Measurements from ENCODE around the gene FAM135A.
A peak's percentile ranks its signal among the peaks of the same experiment; 100 is the strongest.
"Not testable (repeated sequence)": the region's sequence is repeated elsewhere in the genome, so short reads cannot be mapped to it uniquely, and the experiment has no call there.

Gene FAM135A

GRCh38 chr6:70489364-70489763 is 76.1 kb downstream of the FAM135A start:
- Histone ChIP-seq H3K9me3 (ENCODE audit: control insufficient read depth in 5 of 5, low read length in 5 of 5) (no peaks in the 10 kb centered on the region), H3K27me3 (ENCODE audit: control insufficient read depth in 5 of 5, insufficient read depth in 4 of 5, low read length in 5 of 5) (no peaks in the 10 kb centered on the region), H3K4me3 (ENCODE audit: low read depth in 1 of 5, low read length in 5 of 5) (no peak overlapping the region), H3K4me1 (ENCODE audit: control insufficient read depth in 5 of 5, insufficient read depth in 5 of 5, low read length in 5 of 5) (no peaks in the 10 kb centered on the region), H3K9ac (ENCODE audit: low read length in 5 of 5) (no peak overlapping the region), H3K27ac (ENCODE audit: low read depth, low read length) (no peak overlapping the region), H3K36me3 (ENCODE audit: control insufficient read depth in 5 of 5, insufficient read depth in 5 of 5, low read length in 5 of 5) (peaks cover 0 to 8% (median 2%) of the 10 kb centered on the region in 5 donors)

- no peak overlapping the region for H3K9ac ChIP-seq (ENCODE audit: low read length in 5 of 5)
- peaks cover 0 to 6% (median 0%) of the 10 kb centered on the region in 5 donors for H3K36me3 ChIP-seq (ENCODE audit: control insufficient read depth in 5 of 5, insufficient read depth in 5 of 5, low read length in 5 of 5)
- H3K4me3 ChIP-seq (ENCODE audit: low read depth in 1 of 5, low read length in 5 of 5): no peak overlapping the region
- no peak overlapping the region for H3K27ac ChIP-seq (ENCODE audit: low read depth, low read length)
- no peaks in the 10 kb centered on the region for H3K4me1 ChIP-seq (ENCODE audit: control insufficient read depth in 5 of 5, insufficient read depth in 5 of 5, low read length in 5 of 5)
- peaks cover 0 to 3% (median 0%) of the 10 kb centered on the region in 5 donors for H3K9me3 ChIP-seq (ENCODE audit: control insufficient read depth in 5 of 5, low read length in 5 of 5)
- H3K27me3 ChIP-seq (ENCODE audit: control insufficient read depth in 5 of 5, insufficient read depth in 4 of 5, low read length in 5 of 5): no peaks in the 10 kb centered on the region
These were observed 81.5 kb downstream of the FAM135A start for GRCh38 chr6:70494833-70495232.

GRCh38 chr6:70495790-70496189 is 82.5 kb downstream of the FAM135A start:
- not testable (repeated sequence) for H3K4me3 ChIP-seq (ENCODE audit: low read depth in 1 of 5, low read length in 5 of 5); H3K9ac ChIP-seq (ENCODE audit: low read length in 5 of 5); H3K36me3 ChIP-seq (ENCODE audit: control insufficient read depth in 5 of 5, insufficient read depth in 5 of 5, low read length in 5 of 5); H3K4me1 ChIP-seq (ENCODE audit: control insufficient read depth in 5 of 5, insufficient read depth in 5 of 5, low read length in 5 of 5); H3K27me3 ChIP-seq (ENCODE audit: control insufficient read depth in 5 of 5, insufficient read depth in 4 of 5, low read length in 5 of 5); H3K9me3 ChIP-seq (ENCODE audit: control insufficient read depth in 5 of 5, low read length in 5 of 5); H3K27ac ChIP-seq (ENCODE audit: low read depth, low read length)

GRCh38 chr6:70502484-70502883 is 89.2 kb downstream of the FAM135A start:
- Histone ChIP-seq H3K9me3 (ENCODE audit: control insufficient read depth in 5 of 5, low read length in 5 of 5) (peaks cover 0 to 10% (median 8%) of the 10 kb centered on the region in 5 donors), H3K27ac (ENCODE audit: low read depth, low read length) (no peak overlapping the region), H3K9ac (ENCODE audit: low read length in 5 of 5) (no peak overlapping the region), H3K4me1 (ENCODE audit: control insufficient read depth in 5 of 5, insufficient read depth in 5 of 5, low read length in 5 of 5) (no peaks in the 10 kb centered on the region), H3K36me3 (ENCODE audit: control insufficient read depth in 5 of 5, insufficient read depth in 5 of 5, low read length in 5 of 5) (peaks cover 23 to 34% (median 25%) of the 10 kb centered on the region in 5 donors), H3K4me3 (ENCODE audit: low read depth in 1 of 5, low read length in 5 of 5) (no peak overlapping the region), H3K27me3 (ENCODE audit: control insufficient read depth in 5 of 5, insufficient read depth in 4 of 5, low read length in 5 of 5) (no peaks in the 10 kb centered on the region)

- Histone ChIP-seq H3K36me3 (ENCODE audit: control insufficient read depth in 5 of 5, insufficient read depth in 5 of 5, low read length in 5 of 5) (peaks cover 23 to 31% (median 25%) of the 10 kb centered on the region in 5 donors), H3K4me1 (ENCODE audit: control insufficient read depth in 5 of 5, insufficient read depth in 5 of 5, low read length in 5 of 5) (no peaks in the 10 kb centered on the region), H3K4me3 (ENCODE audit: low read depth in 1 of 5, low read length in 5 of 5) (peak overlapping the region in 2 of 5 donors; percentile 3 to 19), H3K27me3 (ENCODE audit: control insufficient read depth in 5 of 5, insufficient read depth in 4 of 5, low read length in 5 of 5) (no peaks in the 10 kb centered on the region), H3K27ac (ENCODE audit: low read depth, low read length) (no peak overlapping the region), H3K9ac (ENCODE audit: low read length in 5 of 5) (no peak overlapping the region), H3K9me3 (ENCODE audit: control insufficient read depth in 5 of 5, low read length in 5 of 5) (peaks cover 0 to 10% (median 8%) of the 10 kb centered on the region in 5 donors)
These were observed 90.6 kb downstream of the FAM135A start for GRCh38 chr6:70503813-70504465.

GRCh38 chr6:70506321-70506720 is 93.0 kb downstream of the FAM135A start:
- Histone ChIP-seq H3K4me3 (ENCODE audit: low read depth in 1 of 5, low read length in 5 of 5) (no peak overlapping the region), H3K36me3 (ENCODE audit: control insufficient read depth in 5 of 5, insufficient read depth in 5 of 5, low read length in 5 of 5) (peaks cover 18 to 30% (median 23%) of the 10 kb centered on the region in 5 donors), H3K9me3 (ENCODE audit: control insufficient read depth in 5 of 5, low read length in 5 of 5) (peaks cover 0 to 10% (median 6%) of the 10 kb centered on the region in 5 donors), H3K27ac (ENCODE audit: low read depth, low read length) (no peak overlapping the region), H3K9ac (ENCODE audit: low read length in 5 of 5) (no peak overlapping the region), H3K27me3 (ENCODE audit: control insufficient read depth in 5 of 5, insufficient read depth in 4 of 5, low read length in 5 of 5) (no peaks in the 10 kb centered on the region), H3K4me1 (ENCODE audit: control insufficient read depth in 5 of 5, insufficient read depth in 5 of 5, low read length in 5 of 5) (no peaks in the 10 kb centered on the region)

- Histone ChIP-seq H3K4me1 (ENCODE audit: control insufficient read depth in 5 of 5, insufficient read depth in 5 of 5, low read length in 5 of 5) (no peaks in the 10 kb centered on the region), H3K4me3 (ENCODE audit: low read depth in 1 of 5, low read length in 5 of 5) (no peak overlapping the region), H3K9me3 (ENCODE audit: control insufficient read depth in 5 of 5, low read length in 5 of 5) (peaks cover 0 to 10% (median 6%) of the 10 kb centered on the region in 5 donors), H3K27ac (ENCODE audit: low read depth, low read length) (no peak overlapping the region), H3K27me3 (ENCODE audit: control insufficient read depth in 5 of 5, insufficient read depth in 4 of 5, low read length in 5 of 5) (no peaks in the 10 kb centered on the region), H3K9ac (ENCODE audit: low read length in 5 of 5) (no peak overlapping the region), H3K36me3 (ENCODE audit: control insufficient read depth in 5 of 5, insufficient read depth in 5 of 5, low read length in 5 of 5) (peaks cover 18 to 30% (median 22%) of the 10 kb centered on the region in 5 donors)
These were observed 93.9 kb downstream of the FAM135A start for GRCh38 chr6:70507161-70507560.

- Histone ChIP-seq H3K4me3 (ENCODE audit: low read depth in 1 of 5, low read length in 5 of 5) (no peak overlapping the region), H3K27ac (ENCODE audit: low read depth, low read length) (no peak overlapping the region), H3K9ac (ENCODE audit: low read length in 5 of 5) (no peak overlapping the region), H3K27me3 (ENCODE audit: control insufficient read depth in 5 of 5, insufficient read depth in 4 of 5, low read length in 5 of 5) (no peaks in the 10 kb centered on the region), H3K4me1 (ENCODE audit: control insufficient read depth in 5 of 5, insufficient read depth in 5 of 5, low read length in 5 of 5) (no peaks in the 10 kb centered on the region), H3K36me3 (ENCODE audit: control insufficient read depth in 5 of 5, insufficient read depth in 5 of 5, low read length in 5 of 5) (peaks cover 6 to 15% (median 10%) of the 10 kb centered on the region in 5 donors), H3K9me3 (ENCODE audit: control insufficient read depth in 5 of 5, low read length in 5 of 5) (peaks cover 0 to 4% (median 2%) of the 10 kb centered on the region in 5 donors)
These were observed 95.6 kb downstream of the FAM135A start for GRCh38 chr6:70508953-70509352.

GRCh38 chr6:70510600-70510999 is 97.3 kb downstream of the FAM135A start:
- Histone ChIP-seq H3K9ac (ENCODE audit: low read length in 5 of 5) (no peak overlapping the region), H3K4me3 (ENCODE audit: low read depth in 1 of 5, low read length in 5 of 5) (no peak overlapping the region), H3K27me3 (ENCODE audit: control insufficient read depth in 5 of 5, insufficient read depth in 4 of 5, low read length in 5 of 5) (no peaks in the 10 kb centered on the region), H3K27ac (ENCODE audit: low read depth, low read length) (no peak overlapping the region), H3K4me1 (ENCODE audit: control insufficient read depth in 5 of 5, insufficient read depth in 5 of 5, low read length in 5 of 5) (no peaks in the 10 kb centered on the region), H3K36me3 (ENCODE audit: control insufficient read depth in 5 of 5, insufficient read depth in 5 of 5, low read length in 5 of 5) (peaks cover 2 to 10% (median 3%) of the 10 kb centered on the region in 5 donors), H3K9me3 (ENCODE audit: control insufficient read depth in 5 of 5, low read length in 5 of 5) (no peaks in the 10 kb centered on the region)

GRCh38 chr6:70518723-70519122 is 105.4 kb downstream of the FAM135A start:
- Histone ChIP-seq H3K27ac (ENCODE audit: low read depth, low read length) (no peak overlapping the region), H3K36me3 (ENCODE audit: control insufficient read depth in 5 of 5, insufficient read depth in 5 of 5, low read length in 5 of 5) (peaks cover 0 to 6% (median 0%) of the 10 kb centered on the region in 5 donors), H3K4me1 (ENCODE audit: control insufficient read depth in 5 of 5, insufficient read depth in 5 of 5, low read length in 5 of 5) (no peaks in the 10 kb centered on the region), H3K9me3 (ENCODE audit: control insufficient read depth in 5 of 5, low read length in 5 of 5) (no peaks in the 10 kb centered on the region), H3K4me3 (ENCODE audit: low read depth in 1 of 5, low read length in 5 of 5) (no peak overlapping the region), H3K9ac (ENCODE audit: low read length in 5 of 5) (no peak overlapping the region), H3K27me3 (ENCODE audit: control insufficient read depth in 5 of 5, insufficient read depth in 4 of 5, low read length in 5 of 5) (no peaks in the 10 kb centered on the region)
